Measurements from ENCODE around the gene PRSS36.

The PRSS36 gene

GRCh38 chr16:31131841-31132271 lies 18.0 kb downstream of the PRSS36 start:
- no peak for TF ChIP-seq CTCF (IDR thresholded peaks at IDR 0.05; ENCODE audit: control extremely low read depth, extremely low read depth, low read depth, missing control alignments)
- ChIA-PET POLR2A (interaction anchor here (0.8 to 1.6 kb wide), 2 partner anchors 11 to 14 kb away, joined by 3 to 5 read pairs; partner anchors contain the start of gene KAT8), CTCF (interaction anchor here (0.7 to 8.5 kb wide), 4 partner anchors 9 to 312 kb away, joined by 3 to 68 read pairs (median 4); partner anchors contain the start of genes HSD3B7 and KAT8)
- DNase-seq (ENCODE audit: extremely low spot score) = no peak

GRCh38 chr16:31131416-31131815 lies 18.4 kb downstream of the PRSS36 start:
- no peak for DNase-seq (ENCODE audit: extremely low spot score)
- TF ChIP-seq CTCF (IDR thresholded peaks at IDR 0.05; ENCODE audit: control extremely low read depth, extremely low read depth, low read depth, missing control alignments) = no peak
- ChIA-PET CTCF (interaction anchor here (0.7 to 8.5 kb wide), 4 partner anchors 10 to 312 kb away, joined by 3 to 68 read pairs (median 4); partner anchors contain the start of genes HSD3B7 and KAT8), POLR2A (interaction anchor here (0.8 to 1.6 kb wide), 3 partner anchors 10 to 14 kb away, joined by 3 to 5 read pairs (median 3); partner anchors contain the start of gene KAT8)

- ChIA-PET CTCF (interaction anchor here (1.6 to 8.5 kb wide), 3 partner anchors 10 to 13 kb away, joined by 4 to 68 read pairs (median 14); partner anchors contain the start of gene KAT8), POLR2A (interaction anchor here (1.3 to 1.9 kb wide), 2 partner anchors 11 to 13 kb away, joined by 3 to 8 read pairs; partner anchors contain the start of gene KAT8)
- no peak for TF ChIP-seq CTCF (IDR thresholded peaks at IDR 0.05; ENCODE audit: control extremely low read depth, extremely low read depth, low read depth, missing control alignments)
- DNase-seq (ENCODE audit: extremely low spot score) = no peak
These were observed 19.0 kb downstream of the PRSS36 start for GRCh38 chr16:31130899-31131298.

- CTCF ChIA-PET = interaction anchor here (1.6 to 8.5 kb wide), 3 partner anchors 10 to 13 kb away, joined by 4 to 68 read pairs (median 14); partner anchors contain the start of gene KAT8
- no peak for DNase-seq (ENCODE audit: extremely low spot score)
- no peak for TF ChIP-seq CTCF (IDR thresholded peaks at IDR 0.05; ENCODE audit: control extremely low read depth, extremely low read depth, low read depth, missing control alignments)
- POLR2A ChIA-PET = interaction anchor here (1.3 to 1.9 kb wide), 2 partner anchors 12 to 13 kb away, joined by 3 to 8 read pairs; partner anchors contain the start of gene KAT8
These were observed 19.5 kb downstream of the PRSS36 start for GRCh38 chr16:31130336-31130891.

GRCh38 chr16:31129568-31130335 lies 20.1 kb downstream of the PRSS36 start:
- no peak for TF ChIP-seq CTCF (IDR thresholded peaks at IDR 0.05; ENCODE audit: control extremely low read depth, extremely low read depth, low read depth, missing control alignments)
- POLR2A ChIA-PET = interaction anchor here (1.9 kb wide), 1 partner anchor 12 kb away, joined by 8 read pairs; the partner anchor contains the start of gene KAT8
- CTCF ChIA-PET = interaction anchor here (1.0 to 8.5 kb wide), 4 partner anchors 10 to 27 kb away, joined by 3 to 68 read pairs (median 8); partner anchors contain the start of gene KAT8
- DNase-seq (ENCODE audit: extremely low spot score) = no peak
